ENCODE measurements around the gene PIK3R6. TPM values are rescaled to one million over a fixed set of nuclear protein-coding genes. Genes with fewer than 3 reads are reported as not detected.
"Not testable (repeated sequence)": the region's sequence is repeated elsewhere in the genome, so short reads cannot be mapped to it uniquely, and the experiment has no call there.

PIK3R6 gene
- polyA plus RNA-seq, 1 experiment = not detected

- CTCF ChIA-PET = no interaction called here
- peaks cover 16% of the 10 kb centered on the region for H3K9me3 ChIP-seq (ENCODE audit: control insufficient read depth, insufficient read depth, low read length)
These were observed 18.7 kb upstream of the PIK3R6 start for GRCh38 chr17:8885967-8886684.

GRCh38 chr17:8885163-8885966 is 17.9 kb upstream of the PIK3R6 start:
- H3K27ac ChIP-seq (ENCODE audit: low read depth, low read length); H3K4me3 ChIP-seq (ENCODE audit: low read depth, low read length); H3K27me3 ChIP-seq (ENCODE audit: control insufficient read depth, insufficient read depth, low read length); POLR2A ChIA-PET; DNase-seq (ENCODE audit: low read depth, low spot score); CTCF ChIA-PET: not testable (repeated sequence)
- H3K9me3 ChIP-seq (ENCODE audit: control insufficient read depth, insufficient read depth, low read length) = peaks cover 16% of the 10 kb centered on the region

More at GRCh38 chr17:8885967-8886684, 18.7 kb upstream of the PIK3R6 start:
- TF ChIP-seq CTCF (IDR thresholded peaks at IDR 0.05; ENCODE audit: low read depth, low read length) = no peak
- Histone ChIP-seq H3K27ac (ENCODE audit: low read depth, low read length) (no peak overlapping the region), H3K4me3 (ENCODE audit: low read depth, low read length) (no peak overlapping the region), H3K27me3 (ENCODE audit: control insufficient read depth, insufficient read depth, low read length) (peaks cover 2% of the 10 kb centered on the region)
- POLR2A ChIA-PET = interaction anchor here (0.7 kb wide), 1 partner anchor 636 kb away, joined by 5 read pairs; no protein-coding TSS in a partner anchor
- DNase-seq (ENCODE audit: low read depth, low spot score) = no peak

- ChIA-PET POLR2A (no interaction called here), CTCF (no interaction called here)
- Histone ChIP-seq H3K4me3 (ENCODE audit: low read depth, low read length) (no peak overlapping the region), H3K27ac (ENCODE audit: low read depth, low read length) (no peak overlapping the region), H3K27me3 (ENCODE audit: control insufficient read depth, insufficient read depth, low read length) (no peaks in the 10 kb centered on the region), H3K9me3 (ENCODE audit: control insufficient read depth, insufficient read depth, low read length) (peaks cover 16% of the 10 kb centered on the region)
- no peak for TF ChIP-seq CTCF (IDR thresholded peaks at IDR 0.05; ENCODE audit: low read depth, low read length)
- DNase-seq (ENCODE audit: low read depth, low spot score) = no peak
These were observed 17.0 kb upstream of the PIK3R6 start for GRCh38 chr17:8884336-8884990.

GRCh38 chr17:8883353-8883752 is 15.9 kb upstream of the PIK3R6 start:
- Histone ChIP-seq H3K27ac (ENCODE audit: low read depth, low read length) (no peak overlapping the region), H3K27me3 (ENCODE audit: control insufficient read depth, insufficient read depth, low read length) (no peaks in the 10 kb centered on the region), H3K4me3 (ENCODE audit: low read depth, low read length) (no peak overlapping the region), H3K9me3 (ENCODE audit: control insufficient read depth, insufficient read depth, low read length) (peaks cover 16% of the 10 kb centered on the region)
- TF ChIP-seq CTCF (IDR thresholded peaks at IDR 0.05; ENCODE audit: low read depth, low read length) = no peak
- CTCF ChIA-PET = no interaction called here
- POLR2A ChIA-PET = no interaction called here
- no peak for DNase-seq (ENCODE audit: low read depth, low spot score)

- Histone ChIP-seq H3K27ac (ENCODE audit: low read depth, low read length) (no peak overlapping the region), H3K4me3 (ENCODE audit: low read depth, low read length) (no peak overlapping the region), H3K27me3 (ENCODE audit: control insufficient read depth, insufficient read depth, low read length) (no peaks in the 10 kb centered on the region), H3K9me3 (ENCODE audit: control insufficient read depth, insufficient read depth, low read length) (peaks cover 16% of the 10 kb centered on the region)
- TF ChIP-seq CTCF (IDR thresholded peaks at IDR 0.05; ENCODE audit: low read depth, low read length) = no peak
- DNase-seq (ENCODE audit: low read depth, low spot score) = no peak
- ChIA-PET POLR2A (no interaction called here), CTCF (no interaction called here)
These were observed 14.1 kb upstream of the PIK3R6 start for GRCh38 chr17:8881606-8882005.

Measured in AG04450 (cell line).